ENCODE data around the gene IL1B. TPM values are rescaled to one million over a fixed set of nuclear protein-coding genes. Genes with fewer than 3 reads are reported as not detected.
"Not testable (repeated sequence)": the region's sequence is repeated elsewhere in the genome, so short reads cannot be mapped to it uniquely, and the experiment has no call there.

IL1B gene
- total RNA-seq, 2 donors from 2014 or later, result 4.0 to 6.2 TPM

DNA sequence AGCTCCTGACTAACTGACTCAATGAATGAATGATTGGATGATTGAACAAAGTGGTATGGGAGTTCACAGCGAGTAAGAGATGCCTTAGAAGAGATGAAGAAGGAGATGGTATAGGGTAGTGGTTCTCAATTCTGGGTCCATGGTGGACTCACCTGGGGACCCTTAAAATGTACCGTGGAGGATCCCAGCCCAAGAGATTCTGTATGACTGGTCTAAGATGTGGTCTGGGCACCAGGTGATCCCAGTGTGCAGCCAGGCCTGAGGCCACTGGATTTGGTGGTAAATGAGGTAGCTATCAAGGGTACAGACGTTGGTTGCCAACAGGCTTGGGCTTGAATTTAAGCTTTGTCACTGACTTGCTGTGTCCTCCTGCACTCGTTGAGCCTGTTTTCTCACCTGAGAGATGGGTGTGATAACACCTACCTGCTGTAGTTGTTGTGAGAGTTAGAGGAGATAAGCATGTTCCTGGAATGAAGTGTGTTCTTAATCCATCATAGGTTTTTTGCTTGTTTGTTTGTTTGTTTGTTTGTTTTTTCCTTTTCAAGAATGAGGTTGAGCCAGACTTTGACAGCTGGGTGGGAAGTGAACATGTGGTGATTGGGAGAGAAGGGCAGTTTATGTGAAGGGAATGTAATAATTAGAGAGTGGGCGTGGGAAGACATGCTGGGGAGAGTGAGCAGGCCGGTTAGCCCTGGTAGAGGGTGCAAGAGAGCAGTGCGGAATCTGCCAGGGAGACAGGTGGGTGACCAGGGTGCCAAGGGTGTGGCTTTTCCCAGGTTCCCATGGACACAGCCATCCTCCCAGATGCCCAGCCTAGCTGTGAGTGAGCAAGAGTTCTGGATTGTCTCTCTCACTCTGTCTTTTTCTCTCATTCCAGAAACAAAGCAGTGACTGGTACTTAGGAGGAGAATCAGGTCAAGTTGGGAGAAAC lies 31.4 kb upstream of the IL1B start:
- Histone ChIP-seq H3K9me3 (no peaks in the 10 kb centered on the region), H3K36me3 (no peaks in the 10 kb centered on the region), H3K4me3 (no peak overlapping the region), H3K27ac (no peak overlapping the region), H3K4me1 (ENCODE audit: control insufficient read depth in 1 of 2, low read depth in 2 of 2) (no peaks in the 10 kb centered on the region), H3K27me3 (replicated peaks; ENCODE audit: insufficient read depth) (no peaks in the 10 kb centered on the region)
- ATAC-seq (ENCODE audit: insufficient number of reproducible peaks, low FRiP score, low read depth) (no peak), DNase-seq (ENCODE audit: low spot score) (no peak)
- TF ChIP-seq, protein P1, sequence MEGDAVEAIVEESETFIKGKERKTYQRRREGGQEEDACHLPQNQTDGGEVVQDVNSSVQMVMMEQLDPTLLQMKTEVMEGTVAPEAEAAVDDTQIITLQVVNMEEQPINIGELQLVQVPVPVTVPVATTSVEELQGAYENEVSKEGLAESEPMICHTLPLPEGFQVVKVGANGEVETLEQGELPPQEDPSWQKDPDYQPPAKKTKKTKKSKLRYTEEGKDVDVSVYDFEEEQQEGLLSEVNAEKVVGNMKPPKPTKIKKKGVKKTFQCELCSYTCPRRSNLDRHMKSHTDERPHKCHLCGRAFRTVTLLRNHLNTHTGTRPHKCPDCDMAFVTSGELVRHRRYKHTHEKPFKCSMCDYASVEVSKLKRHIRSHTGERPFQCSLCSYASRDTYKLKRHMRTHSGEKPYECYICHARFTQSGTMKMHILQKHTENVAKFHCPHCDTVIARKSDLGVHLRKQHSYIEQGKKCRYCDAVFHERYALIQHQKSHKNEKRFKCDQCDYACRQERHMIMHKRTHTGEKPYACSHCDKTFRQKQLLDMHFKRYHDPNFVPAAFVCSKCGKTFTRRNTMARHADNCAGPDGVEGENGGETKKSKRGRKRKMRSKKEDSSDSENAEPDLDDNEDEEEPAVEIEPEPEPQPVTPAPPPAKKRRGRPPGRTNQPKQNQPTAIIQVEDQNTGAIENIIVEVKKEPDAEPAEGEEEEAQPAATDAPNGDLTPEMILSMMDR (IDR thresholded peaks at IDR 0.05), result no peak

DNA sequence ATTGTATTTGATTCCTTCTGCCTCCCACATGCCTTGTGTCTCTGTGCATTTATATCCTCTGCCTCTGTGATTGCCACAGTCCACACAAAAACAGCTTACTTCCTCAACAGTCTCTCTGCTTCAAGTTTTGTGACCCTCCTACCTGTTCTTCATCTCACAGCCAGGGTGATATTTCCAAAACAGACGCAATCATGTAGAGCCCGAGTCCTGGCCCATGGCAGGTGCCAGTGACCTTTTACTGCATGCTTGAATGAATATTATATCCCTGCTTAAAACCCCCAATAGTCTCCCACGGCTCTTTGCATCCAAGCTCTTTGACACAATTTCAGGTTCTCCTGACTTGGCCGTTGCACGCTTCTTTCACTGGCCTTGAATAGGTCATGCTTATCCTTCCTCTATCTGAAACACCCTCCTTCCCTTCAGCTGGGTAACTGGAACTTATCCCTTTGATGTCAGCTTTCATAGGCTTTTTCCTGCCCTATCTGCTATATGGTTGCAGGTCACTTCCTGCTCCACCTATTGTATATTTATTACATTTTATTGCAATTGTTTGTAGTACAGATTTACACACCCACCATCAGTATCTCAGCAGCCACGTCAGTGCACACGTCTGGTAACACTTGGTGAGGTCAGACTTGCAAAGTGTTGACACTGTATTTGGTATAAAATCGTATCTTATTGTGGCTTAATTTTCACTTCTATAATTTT lies 29.7 kb upstream of the IL1B start:
- no peaks in the 10 kb centered on the region for H3K9me3 ChIP-seq
- TF ChIP-seq, protein P1 (IDR thresholded peaks at IDR 0.05), result no peak
- H3K4me1 ChIP-seq (ENCODE audit: control insufficient read depth in 1 of 2, low read depth in 2 of 2), result no peaks in the 10 kb centered on the region
- H3K27me3 ChIP-seq (replicated peaks; ENCODE audit: insufficient read depth), result no peaks in the 10 kb centered on the region
- no peak for DNase-seq (ENCODE audit: low spot score)
- H3K4me3 ChIP-seq, result no peak overlapping the region
- H3K36me3 ChIP-seq, result no peaks in the 10 kb centered on the region
- H3K27ac ChIP-seq, result no peak overlapping the region
- no peak for ATAC-seq (ENCODE audit: insufficient number of reproducible peaks, low FRiP score, low read depth)

DNA sequence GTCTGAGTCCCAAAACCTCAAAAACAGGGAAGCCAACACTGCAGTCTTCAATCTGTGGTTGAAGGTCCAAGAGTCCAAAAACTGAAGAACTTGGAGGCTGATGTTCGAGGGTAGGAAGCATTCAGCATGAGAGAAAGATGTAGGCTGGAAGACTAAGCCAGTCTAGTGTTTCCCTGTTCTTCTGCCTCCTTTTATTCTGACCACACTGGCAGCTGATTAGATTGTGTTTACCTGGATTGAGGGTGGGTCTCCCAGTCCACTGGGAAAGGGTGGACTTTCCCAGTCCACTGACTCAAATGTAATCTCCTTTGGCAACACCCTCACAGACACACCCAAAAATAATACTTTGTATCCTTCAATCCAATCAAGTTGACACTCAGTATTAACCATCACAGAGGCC lies 27.5 kb upstream of the IL1B start:
- ATAC-seq (ENCODE audit: insufficient number of reproducible peaks, low FRiP score, low read depth) (no peak), DNase-seq (ENCODE audit: low spot score) (no peak)
- TF ChIP-seq, protein P1 (IDR thresholded peaks at IDR 0.05), result no peak
- no peak overlapping the region for H3K4me3 ChIP-seq
- H3K9me3 ChIP-seq, result no peaks in the 10 kb centered on the region
- H3K27ac ChIP-seq, result no peak overlapping the region
- no peaks in the 10 kb centered on the region for H3K27me3 ChIP-seq (replicated peaks; ENCODE audit: insufficient read depth)
- H3K4me1 ChIP-seq (ENCODE audit: control insufficient read depth in 1 of 2, low read depth in 2 of 2), result no peaks in the 10 kb centered on the region
- H3K36me3 ChIP-seq, result no peaks in the 10 kb centered on the region

DNA sequence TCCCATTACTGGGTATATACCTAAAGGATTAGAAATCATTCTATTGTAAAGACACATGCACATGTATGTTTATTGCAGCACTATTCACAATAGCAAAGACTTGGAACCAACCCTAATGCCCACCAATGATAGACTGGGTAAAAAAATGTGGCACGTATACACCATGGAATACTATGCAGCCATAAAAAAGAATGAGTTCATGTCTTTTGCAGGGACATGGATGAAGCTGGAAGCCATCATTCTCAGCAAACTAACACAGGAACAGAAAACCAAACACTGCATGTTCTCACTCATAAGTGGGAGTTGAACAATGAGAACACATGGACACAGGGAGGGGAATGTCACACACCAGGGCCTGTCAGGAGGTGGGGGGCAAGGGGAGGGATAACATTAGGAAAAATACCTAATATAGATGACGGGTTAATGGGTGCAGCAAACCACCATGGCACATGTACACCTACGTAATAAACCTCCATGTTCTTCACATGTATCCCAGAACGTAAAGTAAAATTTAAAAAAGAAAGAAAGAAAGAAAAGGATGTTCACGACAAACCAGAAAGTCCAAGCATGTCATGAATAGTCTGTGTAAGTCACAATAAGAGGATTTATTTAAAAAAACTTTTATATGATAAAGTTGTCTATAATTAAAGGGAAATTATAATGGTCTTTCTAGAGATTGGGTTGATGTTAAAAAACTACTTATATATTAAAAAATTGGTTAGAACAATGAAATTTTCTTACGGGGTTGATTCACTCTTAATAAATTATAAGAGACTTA lies 23.0 kb upstream of the IL1B start:
- ATAC-seq (ENCODE audit: insufficient number of reproducible peaks, low FRiP score, low read depth); H3K9me3 ChIP-seq; DNase-seq (ENCODE audit: low spot score); H3K27ac ChIP-seq; H3K4me3 ChIP-seq; H3K27me3 ChIP-seq (replicated peaks; ENCODE audit: insufficient read depth); H3K4me1 ChIP-seq (ENCODE audit: control insufficient read depth in 1 of 2, low read depth in 2 of 2); H3K36me3 ChIP-seq: not testable (repeated sequence)

DNA sequence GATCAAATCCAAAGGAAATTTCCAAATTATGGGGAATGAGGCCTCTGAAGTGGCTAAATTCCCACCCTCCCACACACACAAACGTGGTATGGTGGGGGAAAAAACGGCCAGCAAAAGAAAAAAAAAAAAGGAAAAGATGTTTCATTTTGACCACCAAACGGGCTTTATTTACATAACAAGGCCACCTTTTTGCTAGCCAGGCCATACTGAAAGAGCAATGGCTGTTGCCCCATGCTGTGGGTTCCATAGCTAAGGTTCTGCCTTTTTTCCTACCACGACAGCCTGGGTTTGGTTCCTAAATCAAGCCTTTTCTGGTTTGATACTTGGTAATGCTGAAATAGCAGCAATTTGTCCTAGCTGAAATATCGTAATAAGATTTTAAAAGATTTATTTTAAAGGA lies 14.0 kb upstream of the IL1B start:
- Histone ChIP-seq H3K4me3 (no peak overlapping the region), H3K9me3 (no peaks in the 10 kb centered on the region), H3K27me3 (replicated peaks; ENCODE audit: insufficient read depth) (no peaks in the 10 kb centered on the region), H3K27ac (no peak overlapping the region), H3K4me1 (ENCODE audit: control insufficient read depth in 1 of 2, low read depth in 2 of 2) (no peaks in the 10 kb centered on the region), H3K36me3 (no peaks in the 10 kb centered on the region)
- no peak for ATAC-seq (ENCODE audit: insufficient number of reproducible peaks, low FRiP score, low read depth)
- no peak for DNase-seq (ENCODE audit: low spot score)
- TF ChIP-seq, protein P1 (IDR thresholded peaks at IDR 0.05), result no peak

Data from thoracic aorta (tissue), 2 donors.